Chondrocyte (in vitro differentiated cells): ENCODE results near the gene ATG4A. TPM values are rescaled to one million over a fixed set of nuclear protein-coding genes. Genes with fewer than 3 reads are reported as not detected.

Experiments used
- DNase-seq: peaks from one replicate; pipeline ENCODE4 v3.0.0; 2021; ENCODE audit warnings: mixed read lengths, low spot score
- H3K27ac Mint-ChIP-seq: one replicate; pipeline ENCODE4 v1.8.0; 2021; ENCODE audit warnings: mild to moderate bottlenecking, moderate library complexity, mixed read lengths; ENCODE audit not compliant: unreplicated experiment
- H3K27me3 Mint-ChIP-seq: 2 replicates; pipeline ENCODE4 v1.8.0; 2021; ENCODE audit warnings: low read depth, mixed read lengths
- H3K36me3 Mint-ChIP-seq: 2 replicates; pipeline ENCODE4 v1.8.0; 2021; ENCODE audit warnings: low read depth, mixed read lengths
- H3K4me1 Mint-ChIP-seq: 2 replicates; pipeline ENCODE4 v1.8.0; 2021; ENCODE audit warnings: low read depth, mild to moderate bottlenecking, mixed read lengths
- H3K4me3 Mint-ChIP-seq: one replicate; pipeline ENCODE4 v1.8.0; 2021; ENCODE audit warnings: mild to moderate bottlenecking, moderate library complexity, mixed read lengths; ENCODE audit not compliant: unreplicated experiment
- H3K9me3 Mint-ChIP-seq: 2 replicates; pipeline ENCODE4 v1.8.0; 2021; ENCODE audit warnings: low read depth, mixed read lengths
- CTCF ChIP-seq: fragments of 200-600 bp; sonication (generic); IDR thresholded peaks from 2 replicates; pipeline ENCODE4 v1.5.0; 2021; ENCODE audit warnings: antibody characterized with exemption, mild to moderate bottlenecking, moderate library complexity
- total RNA-seq: library from RNA; stranded (reverse); gene quantifications from 3 replicates; pipeline ENCODE4 v1.2.1, GENCODE V29; 2021

Gene ATG4A
- total RNA-seq, 1 donor from 2014 or later, result 14.8 TPM

GRCh38 chrX:108090491-108091263, 901 bp upstream of the ATG4A start:
- TF ChIP-seq CTCF, result no peak
- peaks cover 7% of the 10 kb centered on the region for H3K36me3 Mint-ChIP-seq
- no peak overlapping the region for H3K4me3 Mint-ChIP-seq
- DNase-seq, result no peak
- H3K27me3 Mint-ChIP-seq, result no peaks in the 10 kb centered on the region
- no peaks in the 10 kb centered on the region for H3K9me3 Mint-ChIP-seq
- peaks cover 7% of the 10 kb centered on the region for H3K4me1 Mint-ChIP-seq
- H3K27ac Mint-ChIP-seq, result no peak overlapping the region

- Mint-ChIP-seq H3K9me3 (no peaks in the 10 kb centered on the region), H3K27ac (no peak overlapping the region), H3K4me1 (peaks cover 7% of the 10 kb centered on the region), H3K27me3 (no peaks in the 10 kb centered on the region), H3K36me3 (peaks cover 4% of the 10 kb centered on the region), H3K4me3 (no peak overlapping the region)
- DNase-seq, result no peak
- TF ChIP-seq CTCF, result no peak
Observed at GRCh38 chrX:108091878-108092291, 307 bp downstream of the ATG4A start.

GRCh38 chrX:108097380-108097779, 5.8 kb downstream of the ATG4A start:
- Mint-ChIP-seq H3K27ac (no peak overlapping the region), H3K36me3 (peaks cover 3% of the 10 kb centered on the region), H3K9me3 (peaks cover 8% of the 10 kb centered on the region), H3K27me3 (no peaks in the 10 kb centered on the region), H3K4me3 (no peak overlapping the region), H3K4me1 (no peaks in the 10 kb centered on the region)
- no peak for TF ChIP-seq CTCF
- DNase-seq, result no peak

- no peaks in the 10 kb centered on the region for H3K4me1 Mint-ChIP-seq
- DNase-seq, result no peak
- TF ChIP-seq CTCF, result no peak
- H3K9me3 Mint-ChIP-seq, result peaks cover 18% of the 10 kb centered on the region
- peaks cover 4% of the 10 kb centered on the region for H3K36me3 Mint-ChIP-seq
- no peak overlapping the region for H3K4me3 Mint-ChIP-seq
- H3K27ac Mint-ChIP-seq, result no peak overlapping the region
- H3K27me3 Mint-ChIP-seq, result no peaks in the 10 kb centered on the region
Observed at GRCh38 chrX:108105473-108105872, 13.9 kb downstream of the ATG4A start.

GRCh38 chrX:108114541-108114940, 23.0 kb downstream of the ATG4A start:
- H3K9me3 Mint-ChIP-seq, result peaks cover 6% of the 10 kb centered on the region
- no peak for TF ChIP-seq CTCF
- H3K27me3 Mint-ChIP-seq, result no peaks in the 10 kb centered on the region

More at GRCh38 chrX:108114541-108114940, 23.0 kb downstream of the ATG4A start:
- peaks cover 2% of the 10 kb centered on the region for H3K36me3 Mint-ChIP-seq
- no peak overlapping the region for H3K27ac Mint-ChIP-seq
- no peak overlapping the region for H3K4me3 Mint-ChIP-seq
- DNase-seq, result no peak
- peaks cover 5% of the 10 kb centered on the region for H3K4me1 Mint-ChIP-seq
